Raji (cell line): ENCODE measurements around the gene TOR2A.

Experiments used
- POLR2A ChIP-seq: IDR thresholded peaks from 2 replicates; pipeline ENCODE4 v1.6.1; 2011; ENCODE audit warnings: low read depth, low read length, control low read depth; ENCODE audit not compliant: insufficient read depth

Gene TOR2A

GRCh38 chr9:127734247-127734746 is 797 bp downstream of the TOR2A start:
- no peak for TF ChIP-seq POLR2A

DNA sequence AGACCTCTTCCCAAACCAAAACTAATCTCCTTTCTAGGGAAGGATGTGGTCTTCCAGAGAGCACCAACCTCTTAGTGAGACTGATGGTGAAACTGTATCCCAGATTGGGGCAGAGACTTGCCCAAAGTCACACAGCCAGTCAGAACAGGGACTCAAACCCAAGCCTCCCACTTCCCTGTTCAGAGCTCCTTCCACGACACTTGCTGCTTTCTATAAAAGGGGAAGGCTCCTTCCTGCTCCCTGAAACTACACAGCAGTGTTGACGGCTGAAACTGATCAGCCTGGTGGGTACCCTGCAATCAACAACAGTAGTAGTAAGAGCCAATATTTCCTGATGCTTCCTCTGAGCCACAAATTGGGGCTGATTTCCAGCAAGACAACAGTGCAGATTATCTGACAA is 1.5 kb downstream of the TOR2A start:
- TF ChIP-seq POLR2A = no peak

DNA sequence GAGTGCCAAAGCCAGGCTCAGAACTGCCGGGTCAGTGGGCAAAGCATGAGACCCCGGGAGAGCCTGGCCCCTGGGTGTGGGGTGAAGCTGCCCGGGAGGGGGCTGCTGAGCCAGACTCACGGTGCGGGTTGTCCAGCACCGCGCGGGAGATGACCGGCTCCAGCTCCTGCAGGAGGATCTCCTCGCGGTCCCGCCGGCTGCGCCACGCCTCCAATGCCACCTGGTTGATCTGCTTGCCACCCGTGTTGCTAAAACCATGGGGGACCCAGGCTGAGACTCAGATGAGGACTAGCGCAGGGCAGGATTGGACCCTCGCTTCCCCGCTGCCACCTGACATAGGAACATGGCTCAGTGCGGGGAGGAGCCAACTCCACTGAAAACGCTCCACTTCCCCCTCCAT is 2.6 kb downstream of the TOR2A start:
- TF ChIP-seq POLR2A = no peak

DNA sequence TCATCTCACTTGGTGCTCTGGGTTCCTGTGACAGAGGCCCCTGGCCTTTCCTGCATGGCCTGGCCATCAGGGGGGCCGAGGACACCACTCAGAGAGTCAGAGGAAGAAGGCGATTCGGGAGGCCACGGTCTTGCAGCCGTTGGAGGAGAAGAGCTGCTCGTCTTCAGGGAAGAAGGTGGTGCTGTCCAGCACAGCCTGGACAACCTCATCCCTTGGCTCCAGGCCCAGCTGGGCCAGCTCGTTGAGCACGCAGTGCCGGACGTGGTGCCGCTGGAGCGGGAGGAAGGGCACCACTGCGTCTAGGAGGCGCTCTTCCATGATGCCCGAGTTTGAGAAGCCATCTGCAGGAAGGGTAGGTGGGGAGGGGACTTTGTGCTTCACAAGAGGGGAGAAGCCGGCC is 3.2 kb downstream of the TOR2A start:
- no peak for TF ChIP-seq POLR2A

GRCh38 chr9:127730799-127731410 is 4.2 kb downstream of the TOR2A start:
- TF ChIP-seq POLR2A = no peak

DNA sequence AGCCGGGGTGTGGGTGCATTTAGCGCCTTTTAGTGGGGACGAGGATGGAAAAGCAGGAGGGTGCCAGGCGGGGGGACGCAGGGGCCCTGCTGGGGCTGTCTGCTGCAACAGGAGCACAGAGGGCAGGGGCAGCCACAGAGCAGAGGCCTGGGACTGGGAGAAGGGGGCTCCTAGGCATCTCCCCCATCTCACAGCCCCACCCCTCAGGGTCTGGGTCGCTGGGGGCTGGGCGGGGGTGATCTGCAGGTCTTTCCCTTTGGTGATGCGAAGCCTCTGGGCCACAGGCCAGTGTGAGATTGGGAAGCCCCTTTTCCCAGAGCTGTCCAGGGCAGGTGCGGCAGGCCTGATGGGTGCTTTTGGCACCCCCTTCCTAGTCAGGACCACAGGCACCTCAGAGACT is 4.8 kb downstream of the TOR2A start:
- TF ChIP-seq POLR2A = no peak

DNA sequence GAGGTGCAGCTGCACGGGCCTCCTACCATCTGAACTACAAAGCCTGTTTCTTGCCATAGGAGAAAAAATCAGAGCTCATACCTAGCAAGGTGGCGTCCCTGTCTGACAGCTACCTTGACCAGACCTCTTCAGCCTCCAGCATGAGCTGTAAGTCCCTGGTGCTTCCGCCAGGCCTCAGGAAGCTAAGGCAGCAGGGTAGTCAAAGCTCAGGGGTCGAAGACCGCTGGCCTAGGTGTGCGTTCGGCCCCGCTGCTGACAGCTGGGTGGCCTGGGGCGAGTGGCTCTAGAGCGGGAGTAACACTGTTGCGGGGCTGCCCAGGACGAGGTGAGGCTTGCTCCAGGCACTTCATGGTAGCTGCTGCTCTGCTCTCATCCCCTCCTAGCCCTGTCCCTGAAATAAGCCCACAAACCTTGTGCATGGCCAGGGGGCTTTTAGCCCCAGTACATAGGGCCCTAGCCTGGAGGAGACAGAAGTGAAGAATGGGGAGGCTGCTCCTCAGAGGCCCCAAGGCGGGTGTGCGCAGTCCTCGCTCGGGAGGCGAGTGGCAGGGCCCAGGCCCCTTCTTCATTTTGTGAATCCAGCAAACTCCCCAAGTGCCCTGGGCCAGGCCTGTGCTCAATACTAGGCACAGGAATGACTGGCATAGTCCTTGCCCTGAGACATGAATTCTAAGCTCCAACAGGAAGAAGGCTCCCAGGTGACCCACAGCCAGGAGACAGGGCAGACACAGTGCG is 5.4 kb downstream of the TOR2A start:
- no peak for TF ChIP-seq POLR2A

DNA sequence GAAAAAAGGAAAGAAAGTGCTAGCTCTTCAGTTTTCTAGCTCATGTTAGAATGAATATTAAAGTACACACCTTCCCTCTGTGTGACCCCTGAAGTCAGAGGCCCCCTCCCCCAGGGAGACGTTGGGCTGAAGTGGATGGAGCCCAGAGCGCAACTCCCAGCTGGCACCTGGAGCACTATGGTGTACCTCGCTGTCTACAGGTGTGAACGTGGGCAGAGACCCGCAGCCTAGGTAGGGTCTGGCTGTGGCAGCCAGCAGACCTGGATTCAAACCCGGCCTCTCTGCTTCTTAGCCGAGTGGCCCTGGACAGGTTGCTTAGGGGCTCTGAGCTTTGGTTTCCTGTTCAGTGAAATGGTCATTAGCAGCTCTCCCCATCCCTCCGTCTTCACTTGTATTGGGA is 6.3 kb downstream of the TOR2A start:
- TF ChIP-seq POLR2A = no peak

DNA sequence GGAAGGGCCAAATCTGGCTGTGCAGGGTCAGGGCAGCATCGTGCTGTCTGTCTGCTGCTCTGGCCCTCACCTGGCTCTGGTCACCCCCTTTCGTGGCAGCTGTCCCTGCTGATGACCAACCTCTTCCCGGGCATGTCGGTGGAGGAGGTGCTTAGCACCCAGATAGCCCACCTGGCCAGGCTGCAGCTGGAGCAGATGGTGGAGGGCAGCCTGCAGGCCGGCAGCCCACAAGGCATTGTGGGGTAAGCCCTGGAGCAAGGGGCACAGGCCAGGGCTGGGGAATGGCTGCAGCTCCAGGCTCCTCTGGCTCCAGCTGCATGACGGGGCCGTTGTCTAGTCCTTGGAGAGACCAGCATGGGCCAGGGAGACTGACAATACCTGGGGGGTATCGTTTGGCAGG is 8.2 kb downstream of the TOR2A start:
- TF ChIP-seq POLR2A = no peak

- TF ChIP-seq POLR2A = no peak
Measured at GRCh38 chr9:127724012-127724411, 11.1 kb downstream of the TOR2A start.

GRCh38 chr9:127723444-127723843 is 11.7 kb downstream of the TOR2A start:
- no peak for TF ChIP-seq POLR2A

DNA sequence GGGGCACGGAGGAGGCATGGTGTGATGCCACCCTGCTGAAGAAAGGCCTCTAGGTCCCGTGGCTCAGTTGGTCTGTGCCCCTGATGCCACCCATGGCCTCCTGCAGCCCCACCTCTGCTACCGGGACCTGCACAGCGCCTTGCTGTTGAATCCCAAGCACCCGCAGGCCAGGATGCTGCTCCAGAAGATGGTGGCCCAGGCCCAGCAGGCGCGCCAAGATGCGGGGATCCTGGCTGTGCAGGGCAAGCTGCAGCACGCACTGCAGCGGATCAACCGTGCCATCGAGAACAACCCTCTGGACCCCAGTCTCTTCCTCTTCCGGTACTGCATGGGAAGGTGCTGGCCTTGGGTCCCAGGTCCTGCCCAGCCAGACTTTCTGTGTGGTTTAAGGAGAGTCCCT is 12.1 kb downstream of the TOR2A start:
- TF ChIP-seq POLR2A = no peak

DNA sequence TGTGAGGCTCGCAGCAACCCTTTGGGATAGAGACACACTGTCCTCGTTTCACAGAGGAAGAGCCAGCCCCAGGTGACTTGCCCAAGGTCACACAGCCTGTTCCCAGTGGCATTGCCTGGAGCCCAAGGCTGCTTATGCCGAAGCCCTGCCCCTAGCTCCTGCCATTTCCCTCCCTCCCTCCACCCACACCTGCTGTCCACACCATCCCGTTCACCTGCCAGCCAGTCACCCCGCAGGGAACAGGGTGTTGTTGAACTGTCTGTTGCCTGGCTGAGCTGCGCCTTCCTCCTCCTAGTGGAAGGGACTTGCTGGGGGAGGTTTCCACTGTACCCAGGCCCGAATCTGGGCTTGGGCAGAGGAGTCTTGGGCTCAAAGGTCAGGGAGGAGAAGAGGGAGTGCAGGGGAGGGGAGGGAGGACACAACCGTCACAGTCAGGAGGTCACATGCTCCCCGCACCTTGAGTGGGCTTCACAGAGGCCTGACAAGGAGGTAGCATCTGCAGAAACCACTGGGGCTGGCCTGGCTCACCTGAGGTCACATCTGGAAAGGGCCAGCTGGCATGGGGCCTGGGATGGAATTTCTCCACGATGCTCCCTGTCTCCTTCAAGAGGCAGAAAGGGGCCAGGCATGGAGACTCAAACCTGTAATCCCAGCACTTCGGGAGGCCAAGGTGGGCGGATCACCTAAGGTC is 12.9 kb downstream of the TOR2A start:
- no peak for TF ChIP-seq POLR2A

DNA sequence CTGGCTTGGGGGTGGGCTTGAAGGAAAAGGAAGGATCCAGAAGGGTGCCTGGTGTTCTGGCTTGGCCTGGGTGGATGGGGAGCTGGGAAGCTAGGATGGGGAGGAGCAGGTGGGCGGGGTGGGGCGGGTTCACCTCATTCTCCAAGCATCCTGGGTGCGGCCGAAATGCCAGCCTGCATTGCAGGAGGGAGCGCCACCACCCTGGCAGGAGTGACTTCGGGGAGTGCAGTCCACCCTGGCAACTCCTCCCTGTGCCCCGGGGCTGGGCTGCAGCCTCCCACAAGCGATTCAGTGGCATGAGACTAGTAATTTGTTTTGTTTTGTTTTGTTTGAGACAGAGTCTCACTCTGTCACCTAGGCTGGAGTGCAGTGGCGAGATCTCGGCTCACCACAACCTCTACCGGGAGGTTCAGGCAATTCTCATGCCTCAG is 13.7 kb downstream of the TOR2A start:
- TF ChIP-seq POLR2A = no peak

GRCh38 chr9:127720865-127721227 is 14.2 kb downstream of the TOR2A start:
- TF ChIP-seq POLR2A = no peak
